Breast epithelium (tissue), 4 donors: ENCODE measurements around the gene ERAS. TPM values are rescaled to one million over a fixed set of nuclear protein-coding genes. Genes with fewer than 3 reads are reported as not detected.

Source experiments
- DNase-seq, 2 donors: peaks; one replicate each; pipeline ENCODE4 v3.0.0-alpha.2; 2019; ENCODE audit warnings: low spot score in 2 of 2
- H3K27ac ChIP-seq, 2 donors: fragments of 200-600 bp; sonication (generic) in 1 of 2; one replicate each; pipeline ENCODE4 v1.5.1; 2016 to 2019; ENCODE audit warnings: mild to moderate bottlenecking in 1 of 2
- H3K27me3 ChIP-seq, 2 donors: fragments of 200-600 bp; sonication (generic) in 1 of 2; one replicate each; pipeline versions ENCODE4 v1.5.1 to v1.6.0; 2017 to 2019; ENCODE audit warnings: control low read depth in 1 of 2, mild to moderate bottlenecking in 1 of 2
- H3K36me3 ChIP-seq: fragments of 200-600 bp; one replicate; pipeline ENCODE4 v1.5.1; 2019
- H3K4me1 ChIP-seq, 2 donors: fragments of 200-600 bp; sonication (generic); one replicate each; pipeline ENCODE4 v1.5.1; 2016 to 2019; ENCODE audit warnings: control low read depth in 1 of 2
- H3K4me3 ChIP-seq, 3 donors: fragments of 200-600 bp; sonication (generic); 1 replicate in 2 of 3; 2 replicates in 1 of 3; pipeline ENCODE4 v1.5.1; 2016 to 2019; ENCODE audit warnings: mild to moderate bottlenecking in 3 of 3, moderate library complexity in 2 of 3
- H3K9me3 ChIP-seq, 2 donors: fragments of 200-600 bp; sonication (generic) in 1 of 2; one replicate each; pipeline ENCODE4 v1.5.1; 2016 to 2019; ENCODE audit warnings: control low read depth in 1 of 2
- POLR2A ChIP-seq: fragments of 450-650 bp; IDR thresholded peaks from one replicate; pipeline ENCODE4 v1.6.1; 2016; ENCODE audit warnings: antibody characterized with exemption, mild to moderate bottlenecking, moderate library complexity
- POLR2AphosphoS5 ChIP-seq, 3 donors: sonication (generic); formaldehyde crosslinking; IDR thresholded peaks; one replicate each; pipeline ENCODE4 v1.6.1; 2017; ENCODE audit warnings: antibody characterized with exemption in 3 of 3
- intact Hi-C: fragments of 100-400 bp; cut with DNase I; formaldehyde crosslinking; loops from one replicate; pipeline ENCODE4 v1.15.1; 2023; ENCODE audit warnings: low total_unique reads
- total RNA-seq, 3 donors: library from RNA; depleted of rRNA; stranded (reverse); fragments of >200 nt; gene quantifications; one replicate each; pipeline ENCODE4 v1.1.0, GENCODE V29; 2016
- TF ChIP-seq, protein P1 (sequence below), 3 donors: fragments of 450-650 bp; IDR thresholded peaks; one replicate each; pipeline ENCODE4 v1.5.1; 2016 to 2017; ENCODE audit warnings: antibody characterized with exemption in 3 of 3, mild to moderate bottlenecking in 3 of 3, moderate library complexity in 3 of 3

The ERAS gene
- total RNA-seq, 3 donors from 2014 or later: 0.73 TPM; not detected in 2

GRCh38 chrX:48791063-48791820 is 35.1 kb upstream of the ERAS start:
- no peak for DNase-seq
- Histone ChIP-seq H3K27me3 (peaks cover 0 to 72% of the 10 kb centered on the region in 2 donors), H3K9me3 (no peaks in the 10 kb centered on the region), H3K4me3 (no peak overlapping the region), H3K27ac (no peak overlapping the region), H3K36me3 (no peaks in the 10 kb centered on the region), H3K4me1 (no peaks in the 10 kb centered on the region)
- intact Hi-C loops: no loop called here
- TF ChIP-seq, protein P1, sequence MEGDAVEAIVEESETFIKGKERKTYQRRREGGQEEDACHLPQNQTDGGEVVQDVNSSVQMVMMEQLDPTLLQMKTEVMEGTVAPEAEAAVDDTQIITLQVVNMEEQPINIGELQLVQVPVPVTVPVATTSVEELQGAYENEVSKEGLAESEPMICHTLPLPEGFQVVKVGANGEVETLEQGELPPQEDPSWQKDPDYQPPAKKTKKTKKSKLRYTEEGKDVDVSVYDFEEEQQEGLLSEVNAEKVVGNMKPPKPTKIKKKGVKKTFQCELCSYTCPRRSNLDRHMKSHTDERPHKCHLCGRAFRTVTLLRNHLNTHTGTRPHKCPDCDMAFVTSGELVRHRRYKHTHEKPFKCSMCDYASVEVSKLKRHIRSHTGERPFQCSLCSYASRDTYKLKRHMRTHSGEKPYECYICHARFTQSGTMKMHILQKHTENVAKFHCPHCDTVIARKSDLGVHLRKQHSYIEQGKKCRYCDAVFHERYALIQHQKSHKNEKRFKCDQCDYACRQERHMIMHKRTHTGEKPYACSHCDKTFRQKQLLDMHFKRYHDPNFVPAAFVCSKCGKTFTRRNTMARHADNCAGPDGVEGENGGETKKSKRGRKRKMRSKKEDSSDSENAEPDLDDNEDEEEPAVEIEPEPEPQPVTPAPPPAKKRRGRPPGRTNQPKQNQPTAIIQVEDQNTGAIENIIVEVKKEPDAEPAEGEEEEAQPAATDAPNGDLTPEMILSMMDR (IDR thresholded peaks at IDR 0.05): no peak
- TF ChIP-seq POLR2A (no peak), POLR2AphosphoS5 (IDR thresholded peaks at IDR 0.05) (no peak)

DNA sequence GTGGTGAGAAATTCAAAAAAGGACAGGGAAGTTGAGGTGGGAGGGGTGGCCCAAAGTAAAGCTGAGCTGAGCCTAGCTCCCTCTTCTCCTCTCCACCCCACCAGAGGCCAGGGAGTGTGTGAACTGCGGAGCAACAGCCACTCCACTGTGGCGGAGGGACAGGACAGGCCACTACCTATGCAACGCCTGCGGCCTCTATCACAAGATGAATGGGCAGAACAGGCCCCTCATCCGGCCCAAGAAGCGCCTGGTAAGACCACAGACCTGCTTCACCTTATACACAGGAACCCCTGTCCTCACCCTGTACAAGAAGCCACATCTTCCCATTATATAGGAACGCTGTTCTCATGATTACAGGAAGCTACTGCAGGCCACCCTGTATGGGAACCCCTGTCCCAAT is 34.1 kb upstream of the ERAS start:
- Histone ChIP-seq H3K27me3 (peaks cover 0 to 64% of the 10 kb centered on the region in 2 donors), H3K36me3 (no peaks in the 10 kb centered on the region), H3K4me1 (no peaks in the 10 kb centered on the region), H3K27ac (no peak overlapping the region), H3K4me3 (no peak overlapping the region), H3K9me3 (no peaks in the 10 kb centered on the region)
- TF ChIP-seq POLR2A (no peak), POLR2AphosphoS5 (IDR thresholded peaks at IDR 0.05) (no peak)
- TF ChIP-seq, protein P1 (IDR thresholded peaks at IDR 0.05): no peak
- no peak for DNase-seq
- intact Hi-C loops: no loop called here

- no peaks in the 10 kb centered on the region for H3K36me3 ChIP-seq
- no peaks in the 10 kb centered on the region for H3K9me3 ChIP-seq
- no peaks in the 10 kb centered on the region for H3K4me1 ChIP-seq
- no peak for DNase-seq
- TF ChIP-seq POLR2AphosphoS5 (IDR thresholded peaks at IDR 0.05) (no peak), POLR2A (no peak)
- TF ChIP-seq, protein P1 (IDR thresholded peaks at IDR 0.05): no peak
- no peak overlapping the region for H3K4me3 ChIP-seq
- H3K27me3 ChIP-seq: peaks cover 0 to 54% of the 10 kb centered on the region in 2 donors
- no peak overlapping the region for H3K27ac ChIP-seq
- intact Hi-C loops: no loop called here
Measured at GRCh38 chrX:48793935-48794334, 32.4 kb upstream of the ERAS start.

DNA sequence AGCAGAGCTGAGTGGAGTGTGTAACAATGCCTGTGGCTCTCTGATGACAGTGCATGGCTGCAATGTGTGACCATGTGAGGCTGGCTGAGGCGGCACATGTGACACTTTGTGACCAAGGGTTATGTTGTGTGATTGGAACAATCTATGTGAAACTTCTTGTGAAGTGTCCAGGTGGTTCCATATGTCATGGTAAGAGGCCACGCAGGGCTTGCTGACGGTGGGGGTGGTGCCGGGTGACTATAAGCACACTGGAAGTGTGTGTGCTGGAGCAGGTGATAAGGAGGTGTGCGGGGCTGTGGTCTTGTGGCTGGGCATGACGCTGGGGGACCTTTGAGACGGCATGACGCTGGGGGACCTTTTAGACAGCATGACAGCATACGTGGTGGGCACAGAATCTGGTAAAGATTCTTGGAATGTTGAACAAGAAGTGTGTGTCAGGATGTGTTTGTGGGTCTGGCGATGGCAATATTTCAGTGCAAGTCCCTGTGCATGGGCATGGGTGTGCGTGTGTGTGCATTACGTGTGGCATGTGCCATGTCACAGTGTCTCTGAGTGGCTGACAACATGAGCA is 31.9 kb upstream of the ERAS start:
- TF ChIP-seq, protein P1 (IDR thresholded peaks at IDR 0.05): no peak
- TF ChIP-seq POLR2AphosphoS5 (IDR thresholded peaks at IDR 0.05): no peak
- TF ChIP-seq POLR2A: no peak
- DNase-seq: no peak

GRCh38 chrX:48794911-48795515 is 31.3 kb upstream of the ERAS start:
- intact Hi-C loops: no loop called here
- TF ChIP-seq, protein P1 (IDR thresholded peaks at IDR 0.05): no peak
- no peak for TF ChIP-seq POLR2A
- no peak for TF ChIP-seq POLR2AphosphoS5 (IDR thresholded peaks at IDR 0.05)
- no peaks in the 10 kb centered on the region for H3K4me1 ChIP-seq
- H3K27ac ChIP-seq: no peak overlapping the region
- no peaks in the 10 kb centered on the region for H3K9me3 ChIP-seq
- peaks cover 0 to 49% of the 10 kb centered on the region in 2 donors for H3K27me3 ChIP-seq
- no peak overlapping the region for H3K4me3 ChIP-seq
- DNase-seq: no peak
- no peaks in the 10 kb centered on the region for H3K36me3 ChIP-seq

More for the DNA sequence above, 31.9 kb upstream of the ERAS start:
- intact Hi-C loops: no loop called here
- H3K9me3 ChIP-seq: no peaks in the 10 kb centered on the region
- H3K27ac ChIP-seq: no peak overlapping the region
- no peak overlapping the region for H3K4me3 ChIP-seq
- H3K36me3 ChIP-seq: no peaks in the 10 kb centered on the region
- peaks cover 0 to 50% of the 10 kb centered on the region in 2 donors for H3K27me3 ChIP-seq
- no peaks in the 10 kb centered on the region for H3K4me1 ChIP-seq
